A204.1 (cell line): ENCODE results near the gene GNG14.
A peak's percentile ranks its signal among the peaks of the same experiment; 100 is the strongest.
"Not testable (repeated sequence)": the region's sequence is repeated elsewhere in the genome, so short reads cannot be mapped to it uniquely, and the experiment has no call there.

ENCODE experiments used
- FAIRE-seq: peaks from 2 replicates; lab custom pipeline; 2012; peaks lifted over from hg19 to GRCh38; lab: Jason Lieb, UNC

Gene GNG14

DNA sequence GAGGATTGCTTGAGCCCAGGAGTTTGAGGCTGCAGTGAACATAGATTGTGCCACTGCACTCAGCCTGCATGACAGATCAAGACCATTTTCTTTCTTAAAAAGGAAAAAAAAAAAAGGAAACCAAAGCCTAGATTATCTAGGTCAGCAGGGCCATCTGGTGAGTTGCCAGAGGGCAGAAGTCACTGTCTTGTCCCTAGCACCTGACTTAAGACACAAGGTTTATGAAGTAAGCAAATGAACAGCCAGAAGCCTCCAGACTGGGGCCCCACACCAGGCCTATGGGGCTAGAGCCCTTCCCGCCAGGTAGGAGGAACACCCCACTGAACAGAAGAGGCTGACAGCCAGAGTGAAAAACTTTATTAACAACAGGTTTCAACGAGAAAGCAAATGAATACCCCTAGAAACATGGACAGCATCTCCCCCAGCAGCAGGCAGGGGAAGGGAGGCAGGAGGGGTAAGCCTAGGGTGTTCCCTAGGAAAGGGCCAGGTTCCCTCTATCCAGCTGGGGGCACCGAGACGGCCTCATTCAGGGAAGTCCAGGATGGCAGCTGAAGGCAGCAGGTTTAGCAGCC lies 20.0 kb upstream of the GNG14 start:
- no peak for FAIRE-seq

DNA sequence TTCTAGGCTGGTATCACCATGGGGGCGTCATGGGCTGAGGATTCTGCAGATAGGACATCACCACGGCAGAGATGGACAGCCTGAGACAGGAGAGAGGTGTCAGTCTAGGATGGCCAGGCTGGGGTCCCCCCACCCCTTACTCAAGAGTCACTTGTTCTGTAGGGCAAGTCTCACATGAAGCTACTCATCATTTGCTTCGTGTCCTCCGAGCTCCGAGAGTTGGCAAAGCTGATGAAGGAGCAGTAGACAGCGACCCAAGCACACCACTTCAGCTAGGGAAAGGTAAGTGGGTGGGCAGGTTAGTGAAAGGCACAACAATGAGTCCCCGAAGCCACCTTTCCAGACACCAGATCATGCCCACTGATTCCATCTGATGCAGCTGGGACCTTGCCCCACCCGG lies 19.5 kb upstream of the GNG14 start:
- no peak for FAIRE-seq

DNA sequence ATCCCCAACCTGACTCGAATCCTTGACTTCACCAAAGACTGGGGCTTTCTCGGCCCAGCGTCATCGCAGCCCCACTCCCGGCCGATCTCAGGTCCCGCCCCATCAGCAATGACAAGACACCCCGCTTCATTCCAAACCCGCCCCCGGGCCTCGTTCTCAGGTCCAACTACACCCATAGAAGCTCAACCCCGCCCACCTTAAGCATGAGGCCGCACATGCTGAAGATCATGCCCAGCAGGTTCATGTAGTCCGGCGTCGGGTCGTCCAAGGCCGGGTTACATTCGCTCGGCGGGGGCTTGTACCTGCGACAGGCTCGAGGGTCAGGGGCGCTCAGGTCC lies 18.9 kb upstream of the GNG14 start:
- FAIRE-seq, result no peak

DNA sequence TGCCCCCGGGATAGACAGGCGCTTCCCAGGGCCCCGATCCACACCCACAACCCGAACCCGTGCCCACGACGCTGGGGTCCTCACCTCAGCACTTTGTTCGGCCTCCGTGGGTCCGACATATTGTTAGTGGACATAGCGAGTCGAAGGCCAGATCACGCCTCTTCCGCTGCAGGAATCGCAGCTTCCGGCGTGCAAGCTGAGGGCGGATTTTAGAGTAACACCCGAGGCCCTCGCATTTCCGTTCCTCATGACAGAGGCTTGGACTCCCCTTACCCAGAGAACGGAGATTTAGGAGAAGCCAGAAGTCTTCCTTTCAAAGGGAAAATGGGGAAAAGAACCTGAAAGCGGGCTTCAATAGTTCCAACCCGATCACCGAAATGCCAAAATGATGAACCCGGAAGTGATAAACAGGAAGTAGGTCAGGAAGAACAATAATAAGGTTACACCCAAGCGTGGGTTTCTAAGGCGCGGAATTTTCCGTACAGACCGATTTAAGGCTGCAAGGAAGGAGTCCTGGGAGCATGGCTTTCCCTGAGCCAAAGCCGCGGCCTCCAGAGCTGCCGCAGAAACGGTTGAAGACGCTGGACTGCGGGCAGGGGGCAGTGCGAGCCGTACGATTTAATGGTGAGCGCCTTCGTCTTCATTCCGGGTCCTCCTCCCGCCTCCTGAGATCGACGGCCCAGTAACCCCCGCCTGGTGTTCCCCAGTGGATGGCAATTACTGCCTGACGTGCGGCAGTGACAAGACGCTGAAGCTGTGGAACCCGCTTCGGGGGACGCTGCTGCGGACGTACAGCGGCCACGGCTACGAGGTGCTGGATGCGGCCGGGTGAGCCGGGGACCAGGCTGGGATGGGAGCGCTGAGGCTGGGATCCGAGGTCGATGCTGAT lies 18.3 kb upstream of the GNG14 start:
- FAIRE-seq, result no peak

DNA sequence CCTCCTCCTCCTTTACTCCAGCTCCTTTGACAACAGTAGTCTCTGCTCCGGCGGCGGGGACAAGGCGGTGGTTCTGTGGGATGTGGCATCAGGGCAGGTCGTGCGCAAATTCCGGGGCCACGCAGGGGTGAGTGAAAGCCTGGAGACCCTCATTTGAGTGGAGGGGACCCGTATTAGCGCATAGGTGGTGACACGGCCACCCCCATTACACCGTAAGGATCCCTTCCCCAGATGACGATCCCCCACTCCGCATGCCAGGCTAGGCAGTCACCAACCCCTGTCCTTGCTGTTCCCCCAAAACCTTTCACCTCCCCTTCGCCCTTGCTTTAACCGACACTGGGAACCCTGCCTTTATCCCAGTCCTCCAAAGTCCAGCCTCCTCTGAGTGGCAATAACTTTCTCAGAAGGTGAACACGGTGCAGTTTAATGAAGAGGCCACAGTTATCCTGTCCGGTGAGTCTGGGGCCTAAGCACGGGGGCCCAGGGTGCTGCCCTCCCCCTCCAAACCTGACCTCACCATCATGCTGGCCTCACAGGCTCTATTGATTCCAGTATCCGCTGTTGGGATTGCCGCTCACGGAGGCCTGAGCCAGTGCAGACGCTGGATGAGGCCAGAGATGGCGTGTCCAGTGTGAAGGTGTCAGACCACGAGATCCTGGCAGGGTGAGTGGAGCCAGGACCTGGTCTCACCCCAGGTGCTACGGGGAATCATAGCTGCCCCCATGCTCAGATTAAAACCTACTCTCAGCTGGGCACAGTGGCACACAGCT lies 17.5 kb upstream of the GNG14 start:
- FAIRE-seq, result no peak

DNA sequence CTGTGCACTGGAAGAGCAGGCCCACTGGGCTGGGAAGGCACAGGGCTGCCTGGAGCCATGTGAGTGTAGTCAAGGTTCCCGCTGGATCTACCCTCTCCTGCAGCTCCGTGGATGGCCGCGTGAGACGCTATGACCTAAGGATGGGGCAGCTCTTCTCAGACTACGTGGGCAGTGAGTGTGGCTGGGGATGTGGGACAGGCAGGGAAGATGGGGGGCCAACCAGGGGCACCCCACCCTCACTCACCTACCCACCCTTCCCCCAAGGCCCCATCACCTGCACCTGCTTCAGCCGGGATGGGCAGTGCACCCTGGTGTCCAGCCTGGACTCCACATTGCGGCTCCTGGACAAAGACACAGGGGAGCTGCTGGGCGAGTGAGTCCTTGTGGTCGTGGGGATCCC lies 15.1 kb upstream of the GNG14 start:
- FAIRE-seq, result no peak

DNA sequence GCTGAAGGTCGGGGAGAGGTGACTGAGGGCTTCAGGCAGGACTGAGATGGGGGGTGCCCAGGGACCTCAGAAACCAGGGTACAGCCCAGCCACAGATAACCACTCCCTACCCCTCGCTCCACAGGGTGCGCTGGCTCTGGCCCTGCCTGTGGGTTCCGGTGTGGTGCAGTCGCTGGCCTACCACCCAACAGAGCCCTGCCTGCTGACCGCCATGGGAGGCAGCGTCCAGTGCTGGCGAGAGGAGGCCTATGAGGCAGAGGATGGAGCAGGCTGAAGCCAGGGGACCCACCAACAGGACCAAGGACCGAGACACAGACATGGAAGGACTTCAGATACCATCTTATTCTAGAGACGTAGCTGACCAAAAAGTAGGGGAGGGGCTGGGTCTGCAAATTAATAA lies 12.4 kb upstream of the GNG14 start:
- no peak for FAIRE-seq

DNA sequence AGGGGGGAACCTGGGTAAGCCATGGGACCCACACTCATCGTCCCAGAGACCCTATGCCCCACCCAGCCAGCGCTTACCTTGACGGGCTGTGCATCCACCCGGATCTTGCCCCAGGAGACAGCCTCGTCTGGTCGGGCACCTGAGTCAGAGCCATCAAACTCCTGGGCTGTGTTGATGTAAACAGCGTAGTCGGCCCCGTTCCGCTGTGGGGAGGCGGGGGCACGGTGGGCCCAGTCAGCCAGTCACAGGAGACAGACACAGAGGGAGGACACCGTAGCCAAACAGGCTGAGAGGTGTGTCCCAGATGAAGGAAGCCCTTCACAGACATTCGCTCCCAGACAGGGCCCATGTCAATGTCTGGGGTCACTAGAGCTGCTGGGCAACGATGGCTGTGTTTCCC lies 11.9 kb upstream of the GNG14 start:
- FAIRE-seq, result no peak

DNA sequence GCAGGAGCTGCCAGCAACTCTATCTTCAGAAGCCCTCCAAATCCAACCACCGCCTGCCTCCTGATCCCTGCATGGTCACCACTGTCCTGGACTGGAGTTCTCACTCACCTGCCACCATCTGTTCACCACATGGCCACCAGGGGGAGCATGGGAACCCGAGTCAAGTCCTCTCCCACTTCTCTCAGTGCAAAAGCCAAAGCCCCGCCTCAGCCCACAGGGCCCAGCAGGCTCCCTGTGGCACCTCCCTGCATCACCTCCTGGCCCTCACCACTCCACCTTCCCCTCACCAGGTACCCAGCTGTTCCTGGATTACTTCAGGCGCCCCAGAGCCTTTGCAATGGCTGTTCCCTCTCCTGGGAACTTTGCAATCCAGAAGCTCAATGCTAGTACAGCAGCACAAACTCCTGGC lies 11.4 kb upstream of the GNG14 start:
- no peak for FAIRE-seq

GRCh38 chr19:12676928-12677327 lies 10.9 kb upstream of the GNG14 start:
- no peak for FAIRE-seq

DNA sequence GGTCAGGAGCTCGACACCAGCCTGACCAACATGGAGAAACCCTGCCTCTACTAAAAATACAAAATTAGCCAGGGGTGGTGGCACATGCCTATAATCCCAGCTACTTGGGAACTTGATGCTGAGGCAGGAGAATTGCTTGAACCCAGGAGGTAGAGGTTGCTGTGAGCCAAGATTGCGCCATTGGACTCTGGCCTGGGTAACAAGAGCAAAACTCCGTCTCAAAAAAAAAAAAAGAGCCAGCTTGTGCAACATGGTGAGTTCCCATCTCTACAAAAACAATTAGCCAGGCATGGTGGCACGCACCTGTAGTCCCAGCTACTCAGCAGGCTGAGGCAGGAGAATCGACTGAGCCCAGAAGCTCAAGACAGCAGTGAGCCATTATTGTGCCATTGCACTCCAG lies 9.8 kb upstream of the GNG14 start:
- FAIRE-seq, result not testable (repeated sequence)

DNA sequence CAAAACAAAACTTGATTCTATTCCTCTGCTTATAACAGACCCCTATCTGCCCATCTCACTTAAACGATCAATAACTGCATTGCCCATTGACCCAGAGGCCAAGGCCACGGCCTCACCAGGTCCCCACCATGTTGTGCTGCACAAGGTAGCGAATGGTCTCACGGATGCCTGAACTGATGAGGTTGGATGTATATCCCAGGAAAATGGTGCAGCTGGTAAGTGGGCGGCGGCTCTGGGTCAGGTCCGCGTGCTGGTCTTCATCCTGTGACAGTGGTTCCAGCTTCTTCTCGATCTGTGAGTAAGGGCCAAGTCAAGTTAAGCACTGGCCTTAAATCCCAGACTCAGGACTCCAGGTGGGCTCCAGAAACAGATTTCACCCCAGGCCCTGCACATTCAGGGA lies 7.8 kb upstream of the GNG14 start:
- no peak for FAIRE-seq

DNA sequence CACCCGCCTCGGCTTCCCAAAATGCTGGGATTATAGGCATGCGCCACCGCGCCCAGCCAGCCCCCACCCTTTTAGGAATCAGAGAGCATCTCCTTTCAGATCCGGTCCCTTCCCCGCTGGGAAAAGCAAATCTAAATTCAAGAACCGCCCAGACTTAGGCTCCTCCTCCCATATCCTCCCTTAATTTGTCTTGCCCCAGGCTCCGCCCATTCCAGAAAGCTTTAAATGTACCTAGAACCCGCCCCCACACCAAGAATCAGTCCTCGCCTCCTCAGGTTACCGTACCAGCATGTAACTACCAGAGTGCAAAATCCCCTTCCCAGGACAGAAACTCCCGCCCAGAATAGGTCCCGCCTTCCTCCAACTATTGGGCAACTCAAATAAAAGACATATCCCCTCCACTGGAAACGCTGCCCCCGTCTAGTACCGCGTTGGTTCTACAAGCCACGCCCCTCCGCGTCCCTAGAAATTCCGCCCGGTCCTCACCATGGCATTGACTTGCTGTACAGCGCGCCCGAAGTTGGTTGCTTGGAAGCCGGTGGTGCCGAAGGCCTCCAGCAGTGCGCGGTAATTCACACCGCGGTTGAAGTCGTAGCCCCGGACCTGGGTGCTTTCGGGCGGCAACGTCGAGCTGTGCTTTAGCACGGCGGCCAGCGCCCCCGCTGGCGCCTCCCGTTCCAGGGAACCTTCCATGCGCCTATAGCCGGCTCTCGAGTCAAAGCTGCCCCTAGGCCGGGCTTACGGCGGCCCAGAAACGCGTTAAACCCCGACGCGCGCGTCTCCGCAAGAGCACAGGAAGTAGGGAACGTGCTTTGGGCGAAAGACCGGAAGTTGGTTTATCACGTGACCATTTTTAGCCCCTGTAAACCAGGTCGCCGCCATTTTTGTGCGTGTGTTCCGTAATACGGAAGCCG lies 6.5 kb upstream of the GNG14 start, which contains the start of gene DHPS:
Gene DHPS (minus strand): TSS at position 807 of the 914 bp plus-strand sequence. CDS start 114 bp downstream, at position 693.
- FAIRE-seq, result peak; percentile 98

DNA sequence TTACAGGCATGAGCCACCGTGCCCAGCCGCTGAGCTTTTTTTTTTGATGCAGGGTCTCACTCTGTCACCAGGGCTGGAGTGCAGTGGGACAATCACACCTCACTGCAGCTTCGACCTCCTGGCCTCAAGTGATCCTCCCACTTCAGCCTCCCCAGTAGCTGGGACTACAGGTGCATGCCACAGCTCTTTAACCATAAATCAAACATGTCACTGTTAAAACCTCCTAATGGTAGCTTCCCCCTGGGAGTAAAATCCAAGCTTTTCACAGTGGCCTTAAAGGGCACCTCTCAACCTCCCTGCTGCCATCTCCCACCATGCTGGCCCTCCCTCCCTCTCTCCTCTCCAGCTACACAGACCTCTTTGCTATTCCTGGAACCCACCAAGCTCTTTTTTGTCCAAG lies 2.0 kb upstream of the GNG14 start:
- FAIRE-seq, result no peak

- FAIRE-seq, result no peak
These were observed 1.2 kb downstream of the GNG14 start for GRCh38 chr19:12689012-12689411.

DNA sequence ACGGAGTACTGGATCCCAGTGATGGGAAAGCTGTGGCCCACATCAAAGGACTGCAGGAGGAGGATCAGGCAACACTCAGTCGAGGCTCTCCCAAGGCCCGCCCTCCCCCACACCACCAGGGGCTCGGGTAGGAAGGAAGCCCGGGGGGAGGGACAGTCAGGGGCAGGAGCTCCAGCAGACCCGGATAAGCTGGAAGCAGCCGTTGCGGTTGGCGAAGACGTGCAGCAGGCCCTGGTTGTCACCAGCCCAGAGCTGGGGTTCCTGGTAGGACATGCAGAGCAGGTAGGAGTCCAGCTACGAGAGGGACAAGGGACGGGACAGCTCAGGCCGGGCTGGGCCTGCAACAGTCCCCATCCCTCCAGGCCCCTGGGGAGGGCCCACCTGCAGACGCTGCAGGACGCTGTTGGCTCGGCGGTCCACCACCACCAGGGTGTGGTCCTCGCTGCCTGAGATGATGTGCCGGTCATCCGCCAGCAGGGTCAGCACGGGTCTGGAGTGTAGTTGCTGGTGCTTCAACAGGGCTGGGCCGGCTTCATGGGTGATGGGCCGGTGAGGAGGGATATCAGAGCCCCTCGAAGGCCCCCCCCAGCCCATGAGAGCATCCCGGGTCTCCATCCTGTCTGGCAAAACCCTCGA lies 1.9 kb downstream of the GNG14 start:
- FAIRE-seq, result no peak

GRCh38 chr19:12692960-12693359 lies 5.2 kb downstream of the GNG14 start:
- FAIRE-seq, result no peak

DNA sequence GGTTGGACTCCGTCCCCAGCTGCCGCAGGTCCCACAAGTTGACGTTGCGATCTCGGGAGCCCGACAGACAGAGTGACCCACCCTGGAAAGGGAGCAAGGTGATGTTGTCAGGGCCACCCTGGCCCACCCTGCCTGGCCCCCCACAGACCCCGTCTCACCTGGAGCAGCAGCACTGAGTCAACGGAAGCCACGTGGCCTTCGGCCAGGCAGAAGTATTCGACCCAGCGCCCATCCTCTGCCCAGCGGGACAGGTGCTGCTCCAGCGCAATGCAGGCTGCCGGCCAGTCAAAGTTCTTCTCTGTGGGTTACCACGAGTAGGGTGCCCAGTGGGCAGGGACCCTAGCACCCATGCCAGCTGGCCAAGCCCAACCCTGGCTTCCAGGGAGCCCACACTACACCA lies 6.8 kb downstream of the GNG14 start:
- no peak for FAIRE-seq

GRCh38 chr19:12695096-12695495 lies 7.3 kb downstream of the GNG14 start:
- no peak for FAIRE-seq

GRCh38 chr19:12695514-12695913 lies 7.7 kb downstream of the GNG14 start:
- no peak for FAIRE-seq

GRCh38 chr19:12695997-12696365 lies 8.2 kb downstream of the GNG14 start:
- FAIRE-seq, result no peak
